Stimulated activated CD4-positive, alpha-beta T cell treated with anti-CD3 and anti-CD28 coated beads, TNF-alpha, amount 100 ng/mL, for 1 hour (primary cell): ENCODE results near the gene MOBP.

Experiments
- DNase-seq, 3 donors: peaks; one replicate each; pipeline ENCODE4 v3.0.0-alpha.2; 2020; ENCODE audit warnings: low read depth in 3 of 3, low spot score in 1 of 3

The MOBP gene

DNA sequence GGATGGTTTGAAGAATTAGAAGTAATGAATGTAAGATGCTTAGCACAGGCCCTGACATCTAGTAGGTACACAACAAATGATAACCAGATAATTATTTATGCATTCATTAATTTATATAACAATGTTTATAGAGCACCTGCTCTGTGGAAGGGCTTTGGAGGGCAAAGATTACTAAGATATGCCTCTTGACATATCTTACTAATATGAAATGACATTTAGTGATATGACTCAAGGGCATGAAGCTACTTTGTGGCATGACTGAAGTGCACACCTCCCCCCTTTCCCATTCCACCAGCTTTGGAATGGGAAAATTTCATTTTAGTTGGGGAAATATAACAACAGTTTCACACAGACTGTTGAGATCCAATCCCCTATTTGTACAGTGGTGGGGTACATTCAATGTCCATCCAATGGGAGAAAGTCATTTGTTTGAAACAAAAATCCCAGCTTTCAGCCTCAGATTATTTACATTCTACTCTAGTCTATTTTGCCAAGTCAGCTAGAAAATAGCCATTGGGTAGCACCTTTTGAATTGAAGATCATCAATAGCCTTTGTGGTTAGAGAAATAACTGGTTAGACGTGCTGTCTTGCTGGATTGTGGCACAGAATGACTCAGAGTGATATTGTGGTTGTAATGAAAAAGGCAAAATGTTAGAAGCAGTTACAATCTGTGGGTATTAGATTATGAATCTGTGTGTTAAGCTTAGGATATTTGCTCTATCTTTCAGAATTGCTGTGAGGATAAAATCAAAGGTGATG is 72.9 kb downstream of the MOBP start:
- no peak for DNase-seq

DNA sequence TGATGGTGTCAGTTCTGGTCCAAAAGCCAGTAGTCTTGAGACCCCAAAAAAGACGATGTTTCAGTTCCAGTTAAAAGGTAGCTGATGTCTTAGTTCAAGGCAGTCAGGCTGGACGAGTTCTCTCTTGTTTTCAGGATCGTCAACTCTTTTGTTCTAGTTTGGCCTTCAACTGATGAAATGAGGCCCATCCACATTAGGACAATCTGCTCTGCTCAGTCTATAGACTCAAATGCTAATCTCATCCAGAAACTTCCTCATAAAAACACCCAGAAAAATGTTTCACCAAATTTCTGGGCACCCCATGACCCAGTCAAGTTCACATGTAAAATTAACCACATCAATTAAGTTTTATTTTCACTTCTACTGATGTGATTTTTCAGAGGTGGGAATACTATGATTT is 74.0 kb downstream of the MOBP start:
- no peak for DNase-seq

DNA sequence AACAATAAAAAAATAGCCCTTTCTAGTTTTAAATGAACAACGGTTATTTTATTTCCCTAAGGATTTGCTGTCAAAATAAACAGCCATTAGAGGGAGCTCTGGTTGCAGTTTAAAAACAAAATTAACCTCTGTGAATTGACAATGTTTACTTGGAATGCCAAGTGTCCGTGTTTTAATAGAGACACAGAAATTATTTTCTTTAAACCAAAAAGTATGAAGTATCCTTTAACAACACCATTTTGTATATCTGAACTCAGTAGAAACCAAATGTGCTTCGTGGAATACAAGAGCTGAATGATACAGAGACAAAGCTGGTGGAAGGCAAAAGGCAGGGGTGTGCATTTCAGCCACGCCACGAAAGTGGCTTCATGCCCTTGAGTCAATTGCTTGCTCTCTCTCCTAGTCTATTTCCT is 74.4 kb downstream of the MOBP start:
- no peak for DNase-seq

DNA sequence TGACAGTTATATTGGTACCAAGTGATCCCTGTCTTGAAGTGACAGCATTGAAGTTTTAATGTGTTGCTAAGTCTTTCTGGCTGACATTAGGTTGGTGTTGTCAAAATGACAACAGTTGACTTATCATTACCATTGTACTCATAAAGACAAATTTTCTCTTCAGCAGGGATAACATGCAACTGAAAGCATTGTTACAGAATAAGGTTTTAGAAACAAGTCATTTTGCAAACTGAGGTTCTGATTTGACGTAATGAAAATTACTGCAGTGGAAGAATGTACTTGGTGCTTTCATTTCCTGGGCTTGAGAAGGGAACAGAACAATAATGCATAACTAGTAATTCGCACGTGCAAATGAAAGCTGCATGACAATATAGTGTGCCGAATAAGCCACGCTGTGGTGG is 75.1 kb downstream of the MOBP start:
- DNase-seq: no peak

DNA sequence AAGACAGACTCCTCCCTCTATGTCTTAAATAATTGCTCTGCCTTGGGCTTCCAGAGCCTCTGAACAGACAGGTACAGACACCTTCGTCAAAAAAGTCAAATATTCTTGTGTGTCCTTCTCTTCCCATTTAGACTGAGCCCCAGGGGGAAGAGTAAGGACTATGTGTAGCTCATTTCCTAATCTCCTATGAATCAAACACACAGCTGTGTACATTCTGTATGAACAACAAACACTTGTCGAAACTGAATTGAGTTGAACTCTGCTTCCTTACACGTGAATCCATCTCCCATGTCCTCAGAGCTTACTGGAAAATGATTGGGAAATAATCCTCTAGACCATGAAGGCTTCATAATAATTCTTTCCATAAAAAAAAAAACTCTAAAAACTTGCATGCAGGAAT is 80.8 kb downstream of the MOBP start:
- DNase-seq: no peak

DNA sequence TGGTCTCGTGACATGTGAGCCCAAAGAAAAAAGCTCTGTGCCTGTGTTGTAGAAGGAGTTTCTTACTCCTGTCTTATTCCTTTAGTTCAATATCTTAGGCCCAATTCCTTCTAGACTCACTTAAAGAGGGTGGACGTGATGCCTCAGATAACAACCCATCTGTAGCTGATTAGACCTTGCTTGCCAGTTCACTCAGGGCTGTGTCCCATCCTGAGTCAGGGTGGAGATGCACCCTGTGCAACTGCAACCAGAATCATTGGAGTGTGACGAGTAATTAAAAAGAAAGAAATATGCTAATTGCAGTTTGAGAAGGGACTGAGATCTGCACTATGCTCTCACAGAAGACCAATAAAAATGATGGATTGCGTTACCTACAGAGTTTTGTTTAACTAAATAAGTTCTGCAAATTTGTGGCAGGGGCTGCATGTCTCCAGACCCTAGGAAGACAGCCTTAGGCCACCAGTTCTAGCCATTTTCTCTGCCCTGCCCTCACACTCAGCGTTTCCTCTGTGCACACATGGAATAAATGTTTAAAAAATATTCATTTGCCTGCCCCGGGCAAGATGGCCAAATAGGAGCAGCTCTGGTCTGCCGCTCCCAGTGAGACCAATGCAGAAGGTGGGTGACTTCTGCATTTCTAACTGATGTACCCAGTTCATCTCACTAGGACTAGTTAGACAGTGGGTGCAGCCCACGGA is 83.0 kb downstream of the MOBP start:
- no peak for DNase-seq
